Left ventricle myocardium inferior (tissue), 1 donor: ENCODE data around the gene YPEL3. TPM values are rescaled to one million over a fixed set of nuclear protein-coding genes. Genes with fewer than 3 reads are reported as not detected.
A peak's percentile ranks its signal among the peaks of the same experiment; 100 is the strongest.

Source experiments
- DNase-seq: peaks from one replicate; pipeline ENCODE4 v3.0.0-alpha.2; 2020
- H3K27ac ChIP-seq: fragments of 200-600 bp; replicated peaks from 2 replicates; pipeline ENCODE4 v1.8.0; 2021
- H3K27me3 ChIP-seq: fragments of 200-600 bp; 2 replicates; pipeline ENCODE4 v1.8.0; 2021; ENCODE audit warnings: low read depth
- H3K36me3 ChIP-seq: fragments of 200-600 bp; 2 replicates; pipeline ENCODE4 v1.8.0; 2021
- H3K4me1 ChIP-seq: fragments of 200-600 bp; 2 replicates; pipeline ENCODE4 v1.8.0; 2021
- H3K4me3 ChIP-seq: fragments of 200-600 bp; 2 replicates; pipeline ENCODE4 v1.8.0; 2021; ENCODE audit warnings: mild to moderate bottlenecking, moderate library complexity
- H3K9me3 ChIP-seq: fragments of 200-600 bp; replicated peaks from 2 replicates; pipeline ENCODE4 v1.8.0; 2021
- intact Hi-C: fragments of 100-400 bp; cut with micrococcal nuclease; formaldehyde crosslinking; loops from one replicate; pipeline ENCODE4 v1.11.0; 2022
- total RNA-seq: library from RNA; stranded (reverse); fragmentation: NEBNext Ultra II Directional; extraction: Animal tissue kit (Norgen Biotek cat#: 25700); gene quantifications from one replicate; pipeline ENCODE4 v1.2.1, GENCODE V29; 2021
- TF ChIP-seq, protein P1 (sequence below): fragments of 200-600 bp; IDR thresholded peaks from 2 replicates; pipeline ENCODE4 v1.8.0; 2021; ENCODE audit warnings: antibody characterized with exemption, mild to moderate bottlenecking, borderline replicate concordance
- donor health status: DM: no; HTN: yes; CAD: no; lungs with severe emphysema.

YPEL3 gene
- total RNA-seq, 1 donor from 2014 or later = 54.4 TPM

DNA sequence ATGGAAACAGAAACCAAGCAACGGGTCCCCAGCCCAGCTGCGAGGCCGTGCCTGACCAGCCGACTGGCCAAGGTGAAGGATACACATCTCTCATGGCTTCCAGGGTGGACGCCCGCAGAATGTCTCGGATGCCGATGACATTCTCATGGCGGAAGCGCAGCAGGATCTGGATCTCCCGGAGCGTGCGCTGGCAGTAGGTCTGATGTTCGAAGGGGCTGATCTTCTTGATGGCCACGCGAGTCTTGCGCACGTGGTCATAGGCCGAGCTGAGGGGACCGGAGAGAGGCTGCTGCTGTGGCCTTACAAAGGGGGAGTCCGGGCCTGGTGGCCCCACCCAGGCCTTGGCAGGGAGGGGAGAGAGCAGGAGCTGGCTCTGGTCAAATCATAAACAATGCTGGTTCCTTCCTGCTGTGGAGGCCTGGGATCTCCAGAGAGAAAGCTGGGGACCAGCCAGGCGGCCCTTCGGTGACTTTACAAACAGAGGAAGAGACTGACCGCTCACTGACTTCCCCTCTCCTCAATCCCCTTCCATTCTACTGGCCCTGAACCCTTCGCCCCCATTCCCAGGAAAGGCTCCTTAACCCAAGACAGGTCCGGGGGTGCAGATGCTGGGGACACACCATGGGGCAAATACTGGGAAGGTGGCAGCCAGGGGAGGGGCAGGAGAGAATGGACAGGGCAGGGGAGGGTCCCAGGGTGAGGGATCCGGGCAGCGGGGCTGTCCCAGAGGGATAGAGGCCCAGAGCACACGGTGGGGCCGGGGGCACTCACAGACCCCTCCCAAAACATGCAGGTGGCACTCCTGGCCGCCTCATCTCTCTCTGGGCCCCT, 25.9 kb upstream of the YPEL3 start:
- no peaks in the 10 kb centered on the region for H3K27me3 ChIP-seq
- intact Hi-C loops = no loop called here
- peak; percentile 82 for DNase-seq
- H3K36me3 ChIP-seq = peaks cover 42% of the 10 kb centered on the region
- peak overlapping the region; percentile 95 for H3K4me3 ChIP-seq
- TF ChIP-seq, protein P1, sequence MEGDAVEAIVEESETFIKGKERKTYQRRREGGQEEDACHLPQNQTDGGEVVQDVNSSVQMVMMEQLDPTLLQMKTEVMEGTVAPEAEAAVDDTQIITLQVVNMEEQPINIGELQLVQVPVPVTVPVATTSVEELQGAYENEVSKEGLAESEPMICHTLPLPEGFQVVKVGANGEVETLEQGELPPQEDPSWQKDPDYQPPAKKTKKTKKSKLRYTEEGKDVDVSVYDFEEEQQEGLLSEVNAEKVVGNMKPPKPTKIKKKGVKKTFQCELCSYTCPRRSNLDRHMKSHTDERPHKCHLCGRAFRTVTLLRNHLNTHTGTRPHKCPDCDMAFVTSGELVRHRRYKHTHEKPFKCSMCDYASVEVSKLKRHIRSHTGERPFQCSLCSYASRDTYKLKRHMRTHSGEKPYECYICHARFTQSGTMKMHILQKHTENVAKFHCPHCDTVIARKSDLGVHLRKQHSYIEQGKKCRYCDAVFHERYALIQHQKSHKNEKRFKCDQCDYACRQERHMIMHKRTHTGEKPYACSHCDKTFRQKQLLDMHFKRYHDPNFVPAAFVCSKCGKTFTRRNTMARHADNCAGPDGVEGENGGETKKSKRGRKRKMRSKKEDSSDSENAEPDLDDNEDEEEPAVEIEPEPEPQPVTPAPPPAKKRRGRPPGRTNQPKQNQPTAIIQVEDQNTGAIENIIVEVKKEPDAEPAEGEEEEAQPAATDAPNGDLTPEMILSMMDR = no peak
- no peaks in the 10 kb centered on the region for H3K9me3 ChIP-seq
- H3K4me1 ChIP-seq = peaks cover 39% of the 10 kb centered on the region
- H3K27ac ChIP-seq = peak overlapping the region; percentile 97

DNA sequence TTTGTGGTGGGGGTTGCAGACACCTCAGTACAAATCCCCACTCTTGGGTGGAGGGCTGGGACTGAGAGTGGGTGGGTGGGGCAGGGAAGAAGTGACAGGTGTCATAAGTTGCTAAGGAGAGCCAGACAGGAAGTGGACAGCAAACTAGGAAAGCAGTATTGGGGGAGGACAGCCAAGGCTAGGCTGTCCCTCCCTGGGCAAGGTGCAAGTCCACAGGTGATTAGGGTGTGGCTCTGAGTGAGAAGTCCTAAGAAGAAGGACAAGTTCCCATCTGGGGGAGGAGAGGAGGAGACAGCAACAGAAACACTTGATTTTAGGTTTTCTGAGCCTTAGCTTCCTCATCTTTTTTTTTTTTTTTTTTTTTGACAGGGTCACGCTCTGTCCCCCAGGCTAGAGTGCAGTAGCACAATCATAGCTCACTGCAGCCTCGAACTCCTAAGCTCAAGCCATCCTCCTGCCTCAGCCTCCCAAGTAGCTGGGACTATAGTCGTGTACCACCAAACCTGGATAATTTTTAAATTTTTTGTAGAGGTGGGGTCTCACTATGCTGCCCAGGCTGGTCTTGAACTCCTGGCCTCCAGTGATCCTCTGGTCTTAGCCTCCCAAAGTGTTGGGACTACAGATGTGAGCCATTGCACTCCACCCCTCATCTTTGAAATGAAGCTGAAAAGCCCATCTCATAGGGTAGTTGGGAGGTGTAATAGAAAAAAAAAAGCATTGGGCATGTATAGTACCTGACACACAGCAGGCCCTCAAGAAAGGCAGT, 24.5 kb upstream of the YPEL3 start:
- H3K27me3 ChIP-seq = no peaks in the 10 kb centered on the region
- H3K9me3 ChIP-seq = no peaks in the 10 kb centered on the region
- peaks cover 39% of the 10 kb centered on the region for H3K4me1 ChIP-seq
- DNase-seq = no peak
- peak overlapping the region; percentile 97 for H3K27ac ChIP-seq
- TF ChIP-seq, protein P1 = no peak
- H3K4me3 ChIP-seq = peak overlapping the region; percentile 95
- peaks cover 56% of the 10 kb centered on the region for H3K36me3 ChIP-seq
- intact Hi-C loops = no loop called here

DNA sequence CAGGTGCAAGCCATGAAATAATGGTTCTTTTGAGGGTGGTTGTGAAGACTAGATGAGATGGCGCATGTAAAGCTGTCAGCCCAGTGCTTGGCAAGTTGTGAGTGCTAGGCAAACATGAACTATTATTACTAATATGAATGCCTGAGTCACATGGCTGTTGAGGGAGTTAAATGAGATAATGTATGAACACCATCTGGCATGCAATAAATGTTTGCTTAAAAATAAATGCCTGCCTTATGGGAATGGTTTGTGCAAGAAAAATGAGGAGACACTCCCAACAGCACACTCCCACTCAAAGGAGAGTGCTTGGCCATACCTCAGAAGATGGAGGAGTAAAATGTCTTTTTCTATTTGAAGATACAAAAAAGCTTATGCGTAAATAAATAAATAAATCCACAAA, 23.4 kb upstream of the YPEL3 start:
- H3K9me3 ChIP-seq = no peaks in the 10 kb centered on the region
- no peak for DNase-seq
- peaks cover 67% of the 10 kb centered on the region for H3K36me3 ChIP-seq
- H3K4me3 ChIP-seq = no peak overlapping the region
- TF ChIP-seq, protein P1 = no peak
- H3K4me1 ChIP-seq = peaks cover 39% of the 10 kb centered on the region
- no peaks in the 10 kb centered on the region for H3K27me3 ChIP-seq
- no peak overlapping the region for H3K27ac ChIP-seq
- intact Hi-C loops = no loop called here

DNA sequence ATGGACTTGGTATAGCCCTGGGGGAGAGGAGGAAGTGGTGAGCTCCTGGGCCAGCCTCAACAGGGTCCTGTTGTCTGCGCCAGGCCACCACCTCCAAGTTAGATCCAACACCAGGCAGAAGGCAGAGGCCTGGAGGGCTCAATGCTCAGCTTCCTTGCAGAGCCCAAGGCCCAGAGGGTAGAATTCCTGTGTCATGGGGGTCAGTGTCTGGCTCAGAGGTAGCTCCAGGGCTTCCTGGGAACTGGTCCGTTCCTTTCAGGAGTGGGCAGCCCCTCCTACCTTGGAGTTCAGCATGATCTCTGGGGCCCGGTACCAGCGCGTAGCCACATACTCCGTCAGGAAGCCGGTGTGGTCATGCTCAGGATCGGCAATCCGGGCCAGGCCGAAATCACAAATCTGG, 21.8 kb upstream of the YPEL3 start:
- H3K27me3 ChIP-seq = no peaks in the 10 kb centered on the region
- no peak overlapping the region for H3K27ac ChIP-seq
- no peak for DNase-seq
- TF ChIP-seq, protein P1 = no peak
- peaks cover 40% of the 10 kb centered on the region for H3K4me1 ChIP-seq
- H3K9me3 ChIP-seq = no peaks in the 10 kb centered on the region
- peaks cover 75% of the 10 kb centered on the region for H3K36me3 ChIP-seq
- H3K4me3 ChIP-seq = no peak overlapping the region
- intact Hi-C loops = no loop called here

DNA sequence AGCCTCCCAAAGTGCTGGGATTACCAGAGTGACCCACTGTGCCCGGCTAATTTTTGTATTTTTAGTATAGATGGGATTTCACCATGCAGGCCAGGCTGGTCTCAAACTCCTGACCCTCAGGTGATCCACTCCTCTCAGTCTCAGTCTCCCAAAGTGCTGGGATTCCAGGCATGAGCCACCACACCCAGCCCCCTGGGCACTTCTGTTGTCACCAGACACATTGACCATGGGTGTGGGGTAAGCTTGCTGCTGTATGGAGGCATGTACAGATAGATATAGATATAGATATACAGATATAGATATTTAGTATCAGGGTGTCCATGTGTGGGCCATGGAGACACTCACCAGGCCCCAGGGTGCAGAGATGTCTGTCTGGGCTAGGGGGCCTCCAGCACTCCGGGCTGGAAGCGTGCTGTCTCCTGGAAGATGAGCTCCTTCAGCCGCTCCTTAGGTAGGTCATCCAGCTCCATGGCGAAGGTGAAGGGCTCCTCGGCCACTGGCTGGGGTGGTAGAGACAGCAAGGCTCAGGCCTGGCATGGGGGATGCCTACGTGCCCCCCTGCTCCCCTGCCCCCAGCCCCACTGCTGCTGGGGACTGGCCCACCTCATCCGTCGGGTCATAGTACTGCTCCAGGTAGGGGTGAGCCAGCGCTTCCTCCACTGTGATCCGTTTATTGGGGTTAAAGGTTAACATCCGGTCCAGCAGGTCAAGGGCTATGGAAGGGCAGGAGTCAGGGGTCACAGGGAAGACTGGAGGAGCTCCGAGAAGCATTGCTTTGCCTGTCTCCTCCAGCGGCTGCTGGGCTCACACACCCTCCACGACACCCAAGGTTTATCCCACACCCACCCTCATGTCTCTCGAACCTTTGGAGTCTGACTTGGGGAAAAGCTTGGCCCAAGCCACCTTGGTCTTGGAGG, 20.5 kb upstream of the YPEL3 start:
- H3K4me1 ChIP-seq = peaks cover 31% of the 10 kb centered on the region
- H3K27me3 ChIP-seq = no peaks in the 10 kb centered on the region
- intact Hi-C loops = no loop called here
- peaks cover 85% of the 10 kb centered on the region for H3K36me3 ChIP-seq
- no peak for DNase-seq
- H3K4me3 ChIP-seq = no peak overlapping the region
- no peaks in the 10 kb centered on the region for H3K9me3 ChIP-seq
- H3K27ac ChIP-seq = no peak overlapping the region
- TF ChIP-seq, protein P1 = no peak
